ENCODE measurements around the gene NR2C2AP. TPM values are rescaled to one million over a fixed set of nuclear protein-coding genes. Genes with fewer than 3 reads are reported as not detected.

Gene NR2C2AP
- total RNA-seq, 1 experiment from 2014 or later = 31.7 TPM

GRCh38 chr19:19157808-19158207, 45.4 kb downstream of the NR2C2AP start:
- Histone ChIP-seq H2BK120ac (ENCODE audit: low read depth, low read length, poor library complexity, severe bottlenecking) (no peak overlapping the region), H2BK15ac (ENCODE audit: low read depth, low read length) (no peak overlapping the region), H2BK5ac (ENCODE audit: insufficient read length, low read length) (no peak overlapping the region), H3K56ac (ENCODE audit: insufficient read length, low read depth, low read length) (no peak overlapping the region), H4K8ac (replicated peaks; ENCODE audit: insufficient read length, low read depth, low read length) (no peak overlapping the region), H3K79me1 (ENCODE audit: insufficient read depth, low read depth, low read length, poor library complexity, severe bottlenecking) (no peaks in the 10 kb centered on the region), H3K27me3 (ENCODE audit: insufficient read depth, low read length) (no peaks in the 10 kb centered on the region), H3K23me2 (ENCODE audit: insufficient read length, low read depth, low read length, poor library complexity, severe bottlenecking) (no peaks in the 10 kb centered on the region), H3K23ac (ENCODE audit: insufficient read length, low read depth, low read length) (no peak overlapping the region), H3K27ac (ENCODE audit: insufficient read length, low read depth, low read length) (no peak overlapping the region), H2AK5ac (ENCODE audit: insufficient read length, low read length) (no peak overlapping the region), H3K4me2 (ENCODE audit: insufficient read depth, insufficient read length, low read length) (no peak overlapping the region), H2BK20ac (ENCODE audit: low read depth, low read length, poor library complexity, severe bottlenecking) (no peak overlapping the region), H3T11ph (ENCODE audit: low read length) (no peak overlapping the region), H3K79me2 (ENCODE audit: insufficient read depth, low read length) (no peaks in the 10 kb centered on the region), H3K14ac (ENCODE audit: insufficient read depth, low read length) (no peak overlapping the region), H3K9me3 (ENCODE audit: control insufficient read depth, low read depth, low read length) (no peaks in the 10 kb centered on the region), H3K4me1 (ENCODE audit: insufficient read depth, low read length) (no peaks in the 10 kb centered on the region), H4K5ac (ENCODE audit: insufficient read length, low read depth, low read length) (no peak overlapping the region), H3K9ac (ENCODE audit: extremely low read depth, insufficient read length, low read length) (no peak overlapping the region), H2BK12ac (ENCODE audit: insufficient read length, low read depth, low read length) (no peak overlapping the region), H2AFZ (ENCODE audit: low read length) (no peak overlapping the region), H3K4ac (ENCODE audit: low read depth, low read length) (no peak overlapping the region), H3K18ac (ENCODE audit: insufficient read length, low read depth, low read length) (no peak overlapping the region), H4K20me1 (ENCODE audit: control insufficient read depth, insufficient read depth, insufficient read length) (no peaks in the 10 kb centered on the region), H4K91ac (ENCODE audit: insufficient read length, low read depth, low read length) (no peak overlapping the region)
- DNase-seq = no peak
- WGBS (ENCODE audit: extremely low coverage, insufficient read length, low lambda C conversion rate) = no CpG with 5 or more reads among the region's 6 CpGs
- Mint-ChIP-seq H3K9me3 (no peaks in the 10 kb centered on the region), H3K27ac (no peak overlapping the region), H3K27me3 (ENCODE audit: low read depth) (peaks cover 24% of the 10 kb centered on the region), H3K36me3 (ENCODE audit: insufficient read depth in 1 of 3, low read depth in 3 of 3) (no peaks in the 10 kb centered on the region; a peak in 2 of 7 replicates), H3K4me3 (no peak overlapping the region), H3K4me1 (peaks cover 12 to 20% of the 10 kb centered on the region in 2 experiments)
- TF ChIP-seq, protein P1, sequence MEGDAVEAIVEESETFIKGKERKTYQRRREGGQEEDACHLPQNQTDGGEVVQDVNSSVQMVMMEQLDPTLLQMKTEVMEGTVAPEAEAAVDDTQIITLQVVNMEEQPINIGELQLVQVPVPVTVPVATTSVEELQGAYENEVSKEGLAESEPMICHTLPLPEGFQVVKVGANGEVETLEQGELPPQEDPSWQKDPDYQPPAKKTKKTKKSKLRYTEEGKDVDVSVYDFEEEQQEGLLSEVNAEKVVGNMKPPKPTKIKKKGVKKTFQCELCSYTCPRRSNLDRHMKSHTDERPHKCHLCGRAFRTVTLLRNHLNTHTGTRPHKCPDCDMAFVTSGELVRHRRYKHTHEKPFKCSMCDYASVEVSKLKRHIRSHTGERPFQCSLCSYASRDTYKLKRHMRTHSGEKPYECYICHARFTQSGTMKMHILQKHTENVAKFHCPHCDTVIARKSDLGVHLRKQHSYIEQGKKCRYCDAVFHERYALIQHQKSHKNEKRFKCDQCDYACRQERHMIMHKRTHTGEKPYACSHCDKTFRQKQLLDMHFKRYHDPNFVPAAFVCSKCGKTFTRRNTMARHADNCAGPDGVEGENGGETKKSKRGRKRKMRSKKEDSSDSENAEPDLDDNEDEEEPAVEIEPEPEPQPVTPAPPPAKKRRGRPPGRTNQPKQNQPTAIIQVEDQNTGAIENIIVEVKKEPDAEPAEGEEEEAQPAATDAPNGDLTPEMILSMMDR (conservative IDR thresholded peaks at IDR 0.05) = no peak
